Measurements from ENCODE around the gene KCNMB3.

DNA sequence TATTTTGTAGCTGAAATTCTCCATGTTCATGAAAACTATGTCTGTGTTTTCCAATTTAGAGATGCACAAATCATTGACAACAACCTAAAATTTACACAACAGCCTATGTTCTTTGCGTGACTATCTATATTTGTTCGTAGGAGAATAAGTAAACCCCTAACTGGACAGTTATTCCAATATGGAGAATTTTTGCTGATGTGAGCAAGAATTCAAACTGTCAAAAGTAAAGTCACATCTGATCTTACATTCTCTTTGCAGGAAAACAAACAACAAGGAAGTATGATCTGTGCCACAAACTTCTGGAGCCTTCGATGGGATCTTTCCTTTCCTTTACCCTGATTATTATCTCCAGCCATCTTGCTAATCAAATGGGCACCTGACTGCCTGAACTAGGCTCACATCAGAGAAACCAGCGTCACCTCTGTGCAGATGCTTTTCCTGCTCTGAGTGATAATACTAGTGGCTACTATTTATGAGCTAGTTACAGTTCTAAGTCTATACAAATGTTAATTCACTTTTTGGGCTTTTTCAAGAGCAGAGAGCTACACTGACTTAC lies 18.3 kb upstream of the KCNMB3 start:
- no peak for TF ChIP-seq POLR2A (IDR thresholded peaks at IDR 0.05)
- TF ChIP-seq, protein P1, sequence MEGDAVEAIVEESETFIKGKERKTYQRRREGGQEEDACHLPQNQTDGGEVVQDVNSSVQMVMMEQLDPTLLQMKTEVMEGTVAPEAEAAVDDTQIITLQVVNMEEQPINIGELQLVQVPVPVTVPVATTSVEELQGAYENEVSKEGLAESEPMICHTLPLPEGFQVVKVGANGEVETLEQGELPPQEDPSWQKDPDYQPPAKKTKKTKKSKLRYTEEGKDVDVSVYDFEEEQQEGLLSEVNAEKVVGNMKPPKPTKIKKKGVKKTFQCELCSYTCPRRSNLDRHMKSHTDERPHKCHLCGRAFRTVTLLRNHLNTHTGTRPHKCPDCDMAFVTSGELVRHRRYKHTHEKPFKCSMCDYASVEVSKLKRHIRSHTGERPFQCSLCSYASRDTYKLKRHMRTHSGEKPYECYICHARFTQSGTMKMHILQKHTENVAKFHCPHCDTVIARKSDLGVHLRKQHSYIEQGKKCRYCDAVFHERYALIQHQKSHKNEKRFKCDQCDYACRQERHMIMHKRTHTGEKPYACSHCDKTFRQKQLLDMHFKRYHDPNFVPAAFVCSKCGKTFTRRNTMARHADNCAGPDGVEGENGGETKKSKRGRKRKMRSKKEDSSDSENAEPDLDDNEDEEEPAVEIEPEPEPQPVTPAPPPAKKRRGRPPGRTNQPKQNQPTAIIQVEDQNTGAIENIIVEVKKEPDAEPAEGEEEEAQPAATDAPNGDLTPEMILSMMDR (IDR thresholded peaks at IDR 0.05): no peak

Measured in body of pancreas (tissue), 4 donors.